GF-D8 (cell line): ENCODE results near the gene SH3PXD2B.
"Not testable (repeated sequence)": the region's sequence is repeated elsewhere in the genome, so short reads cannot be mapped to it uniquely, and the experiment has no call there.

ENCODE experiments used
- DNase-seq: peaks from one replicate; lab custom pipeline; 2025; lab: John Stamatoyannopoulos, UW

SH3PXD2B gene

GRCh38 chr5:172336676-172337285 is 117.5 kb downstream of the SH3PXD2B start:
- no peak for DNase-seq

- DNase-seq = no peak
Observed at GRCh38 chr5:172336264-172336663, 118.1 kb downstream of the SH3PXD2B start.

GRCh38 chr5:172335721-172336120 is 118.6 kb downstream of the SH3PXD2B start:
- no peak for DNase-seq

- no peak for DNase-seq
Observed at GRCh38 chr5:172334641-172335040, 119.7 kb downstream of the SH3PXD2B start.

GRCh38 chr5:172334196-172334595 is 120.1 kb downstream of the SH3PXD2B start:
- no peak for DNase-seq

- not testable (repeated sequence) for DNase-seq
Observed at GRCh38 chr5:172326901-172327300, 127.4 kb downstream of the SH3PXD2B start.

GRCh38 chr5:172325452-172325851 is 128.9 kb downstream of the SH3PXD2B start:
- no peak for DNase-seq

GRCh38 chr5:172322028-172322965 is 132.0 kb downstream of the SH3PXD2B start:
- DNase-seq = no peak

GRCh38 chr5:172321593-172321992 is 132.7 kb downstream of the SH3PXD2B start:
- DNase-seq = no peak

- no peak for DNase-seq
Observed at GRCh38 chr5:172319708-172320441, 134.4 kb downstream of the SH3PXD2B start.

- no peak for DNase-seq
Observed at GRCh38 chr5:172315587-172316493, 138.5 kb downstream of the SH3PXD2B start.

GRCh38 chr5:172313915-172314314 is 140.4 kb downstream of the SH3PXD2B start:
- DNase-seq = no peak

GRCh38 chr5:172312286-172312685 is 142.0 kb downstream of the SH3PXD2B start:
- no peak for DNase-seq

- no peak for DNase-seq
Observed at GRCh38 chr5:172311605-172312004, 142.7 kb downstream of the SH3PXD2B start.

- no peak for DNase-seq
Observed at GRCh38 chr5:172311026-172311425, 143.3 kb downstream of the SH3PXD2B start.

GRCh38 chr5:172305380-172305779 is 148.9 kb downstream of the SH3PXD2B start:
- DNase-seq = no peak

- DNase-seq = no peak
Observed at GRCh38 chr5:172303572-172304335, 150.6 kb downstream of the SH3PXD2B start.

- DNase-seq = no peak
Observed at GRCh38 chr5:172303162-172303561, 151.2 kb downstream of the SH3PXD2B start.

GRCh38 chr5:172302047-172302710 is 152.1 kb downstream of the SH3PXD2B start:
- no peak for DNase-seq

GRCh38 chr5:172299916-172300439 is 154.3 kb downstream of the SH3PXD2B start:
- DNase-seq = no peak
